ENCODE data around the gene SV2B.
A peak's percentile ranks its signal among the peaks of the same experiment; 100 is the strongest.

Gene SV2B

DNA sequence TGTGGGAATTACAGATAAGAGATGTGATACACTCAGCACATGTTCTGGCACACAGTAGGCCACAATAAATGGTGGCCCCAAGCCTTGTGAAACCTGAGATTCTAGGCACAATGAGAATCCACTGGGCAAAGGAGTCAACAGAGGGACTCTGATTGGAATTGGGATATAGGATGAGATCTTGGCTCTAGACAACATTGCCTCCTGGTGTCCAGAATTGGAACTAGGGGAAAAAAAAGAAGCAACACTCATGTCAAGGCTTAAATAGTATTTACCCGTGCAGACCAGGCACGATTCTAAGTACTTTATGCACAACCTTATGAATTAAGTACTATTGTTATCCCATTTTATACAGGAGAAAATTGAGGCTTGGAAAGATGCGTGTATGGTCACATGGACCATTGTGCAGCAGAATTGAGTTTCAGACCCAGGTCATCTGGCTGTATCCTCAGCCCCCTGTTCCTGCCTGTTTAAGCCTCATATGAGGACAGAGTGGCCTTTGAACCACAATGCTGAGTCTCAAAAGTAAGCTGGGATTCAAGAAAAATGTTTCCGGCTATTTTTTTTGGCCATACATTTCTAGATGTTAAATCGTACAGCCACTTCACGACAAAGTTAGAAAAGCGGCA, 124.8 kb downstream of the SV2B start:
- TF ChIP-seq, protein P1, sequence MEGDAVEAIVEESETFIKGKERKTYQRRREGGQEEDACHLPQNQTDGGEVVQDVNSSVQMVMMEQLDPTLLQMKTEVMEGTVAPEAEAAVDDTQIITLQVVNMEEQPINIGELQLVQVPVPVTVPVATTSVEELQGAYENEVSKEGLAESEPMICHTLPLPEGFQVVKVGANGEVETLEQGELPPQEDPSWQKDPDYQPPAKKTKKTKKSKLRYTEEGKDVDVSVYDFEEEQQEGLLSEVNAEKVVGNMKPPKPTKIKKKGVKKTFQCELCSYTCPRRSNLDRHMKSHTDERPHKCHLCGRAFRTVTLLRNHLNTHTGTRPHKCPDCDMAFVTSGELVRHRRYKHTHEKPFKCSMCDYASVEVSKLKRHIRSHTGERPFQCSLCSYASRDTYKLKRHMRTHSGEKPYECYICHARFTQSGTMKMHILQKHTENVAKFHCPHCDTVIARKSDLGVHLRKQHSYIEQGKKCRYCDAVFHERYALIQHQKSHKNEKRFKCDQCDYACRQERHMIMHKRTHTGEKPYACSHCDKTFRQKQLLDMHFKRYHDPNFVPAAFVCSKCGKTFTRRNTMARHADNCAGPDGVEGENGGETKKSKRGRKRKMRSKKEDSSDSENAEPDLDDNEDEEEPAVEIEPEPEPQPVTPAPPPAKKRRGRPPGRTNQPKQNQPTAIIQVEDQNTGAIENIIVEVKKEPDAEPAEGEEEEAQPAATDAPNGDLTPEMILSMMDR (IDR thresholded peaks at IDR 0.05; ENCODE audit: borderline replicate concordance, insufficient read depth, low read depth, low read length), result peak; percentile 69
- no peak overlapping the region for H3K4me3 ChIP-seq (ENCODE audit: low read depth, low read length)

DNA sequence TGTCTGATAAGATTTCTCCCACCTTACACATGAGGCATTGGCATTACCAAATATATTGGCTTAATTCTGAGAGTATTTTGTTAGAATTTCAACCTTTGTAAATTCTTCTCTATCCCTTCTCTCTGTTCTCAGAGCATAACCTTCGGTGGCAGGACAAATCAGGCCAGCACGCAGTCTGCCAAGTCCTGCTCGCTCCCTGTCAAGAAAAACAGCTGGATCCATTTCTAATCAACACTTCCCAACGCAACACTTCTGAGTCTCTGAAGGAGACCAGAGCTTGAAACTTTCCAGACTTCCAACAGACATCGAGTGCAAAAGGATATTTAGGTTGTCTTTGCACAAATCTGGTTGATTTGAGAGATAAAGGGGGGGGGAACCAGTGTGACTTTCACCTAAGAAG, 125.7 kb downstream of the SV2B start:
- TF ChIP-seq, protein P1 (IDR thresholded peaks at IDR 0.05; ENCODE audit: borderline replicate concordance, insufficient read depth, low read depth, low read length), result no peak

GRCh38 chr15:91227117-91227516, 127.1 kb downstream of the SV2B start:
- TF ChIP-seq, protein P1 (IDR thresholded peaks at IDR 0.05; ENCODE audit: borderline replicate concordance, insufficient read depth, low read depth, low read length), result no peak
- H3K4me3 ChIP-seq (ENCODE audit: low read depth, low read length), result no peak overlapping the region

More for the DNA sequence above, 125.7 kb downstream of the SV2B start:
- no peak overlapping the region for H3K4me3 ChIP-seq (ENCODE audit: low read depth, low read length)

GRCh38 chr15:91227766-91228165, 127.7 kb downstream of the SV2B start:
- TF ChIP-seq, protein P1 (IDR thresholded peaks at IDR 0.05; ENCODE audit: borderline replicate concordance, insufficient read depth, low read depth, low read length), result no peak
- H3K4me3 ChIP-seq (ENCODE audit: low read depth, low read length), result no peak overlapping the region

GRCh38 chr15:91228383-91228782, 128.3 kb downstream of the SV2B start:
- TF ChIP-seq, protein P1 (IDR thresholded peaks at IDR 0.05; ENCODE audit: borderline replicate concordance, insufficient read depth, low read depth, low read length), result no peak
- H3K4me3 ChIP-seq (ENCODE audit: low read depth, low read length), result no peak overlapping the region

GRCh38 chr15:91228890-91229289, 128.8 kb downstream of the SV2B start:
- TF ChIP-seq, protein P1 (IDR thresholded peaks at IDR 0.05; ENCODE audit: borderline replicate concordance, insufficient read depth, low read depth, low read length), result no peak

DNA sequence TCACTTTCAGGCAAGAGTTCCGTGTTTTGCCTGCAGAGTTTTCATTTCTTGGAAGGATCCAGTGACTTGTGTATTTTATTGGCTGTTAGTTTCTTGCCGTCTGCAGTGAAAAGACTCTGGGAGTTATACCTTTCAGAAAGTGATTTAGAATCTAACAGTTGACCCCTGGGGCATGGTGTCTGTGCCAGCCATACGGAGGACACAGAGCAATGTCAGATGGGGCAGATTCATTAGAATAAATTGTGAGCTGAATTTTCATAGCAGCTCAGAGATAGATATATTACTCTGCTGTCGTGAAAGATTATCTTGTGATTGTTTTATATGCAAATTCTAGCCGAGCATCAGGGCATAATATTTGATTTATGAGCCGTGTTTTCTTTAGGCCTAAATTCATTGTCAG, 131.6 kb downstream of the SV2B start:
- H3K4me3 ChIP-seq (ENCODE audit: low read depth, low read length), result no peak overlapping the region
- TF ChIP-seq, protein P1 (IDR thresholded peaks at IDR 0.05; ENCODE audit: borderline replicate concordance, insufficient read depth, low read depth, low read length), result no peak

More at GRCh38 chr15:91228890-91229289, 128.8 kb downstream of the SV2B start:
- no peak overlapping the region for H3K4me3 ChIP-seq (ENCODE audit: low read depth, low read length)

Data from GM12875 (cell line).